22Rv1 (cell line): ENCODE measurements around the gene LAPTM5.

Source experiments
- ZFX ChIP-seq: fragments of 450-650 bp; IDR thresholded peaks from 2 replicates; pipeline ENCODE4 v1.6.1; 2017; ENCODE audit warnings: antibody characterized with exemption, borderline replicate concordance
- TF ChIP-seq, protein P1 (sequence below): fragments of 450-650 bp; IDR thresholded peaks from 2 replicates; pipeline ENCODE4 v1.5.1; 2017; ENCODE audit warnings: mild to moderate bottlenecking

DNA sequence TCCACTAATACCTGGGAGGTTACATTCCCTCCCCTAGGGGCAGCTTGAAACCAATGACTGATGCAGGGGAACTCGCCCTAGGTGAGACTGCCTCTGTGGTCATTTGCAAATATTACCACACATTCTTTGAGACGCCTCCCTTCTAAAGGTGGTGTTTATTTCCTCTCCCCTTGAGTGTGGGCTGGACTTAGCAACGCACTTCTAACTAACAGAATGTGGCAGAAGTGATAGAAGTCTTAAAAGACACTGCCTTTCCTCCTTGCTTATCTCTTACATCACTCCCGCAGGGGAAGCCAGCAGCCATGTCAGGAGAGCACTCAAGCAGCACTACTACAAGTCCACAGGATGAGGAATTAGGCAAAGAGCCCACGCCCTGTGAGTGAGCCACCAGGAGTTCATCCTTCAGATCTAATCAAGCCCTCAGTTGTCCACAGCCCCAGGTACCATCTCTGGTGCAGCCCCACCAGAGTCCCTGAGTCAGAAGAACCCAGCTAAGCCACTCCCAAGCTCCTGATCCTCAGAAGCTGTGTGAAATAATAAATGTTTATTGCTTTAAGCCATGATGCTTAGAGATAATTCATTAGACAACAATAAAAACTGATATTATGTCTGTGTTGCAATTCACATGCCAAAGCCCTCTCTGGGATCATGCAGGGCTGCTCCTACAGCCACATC is 19.4 kb downstream of the LAPTM5 start:
- TF ChIP-seq, protein P1, sequence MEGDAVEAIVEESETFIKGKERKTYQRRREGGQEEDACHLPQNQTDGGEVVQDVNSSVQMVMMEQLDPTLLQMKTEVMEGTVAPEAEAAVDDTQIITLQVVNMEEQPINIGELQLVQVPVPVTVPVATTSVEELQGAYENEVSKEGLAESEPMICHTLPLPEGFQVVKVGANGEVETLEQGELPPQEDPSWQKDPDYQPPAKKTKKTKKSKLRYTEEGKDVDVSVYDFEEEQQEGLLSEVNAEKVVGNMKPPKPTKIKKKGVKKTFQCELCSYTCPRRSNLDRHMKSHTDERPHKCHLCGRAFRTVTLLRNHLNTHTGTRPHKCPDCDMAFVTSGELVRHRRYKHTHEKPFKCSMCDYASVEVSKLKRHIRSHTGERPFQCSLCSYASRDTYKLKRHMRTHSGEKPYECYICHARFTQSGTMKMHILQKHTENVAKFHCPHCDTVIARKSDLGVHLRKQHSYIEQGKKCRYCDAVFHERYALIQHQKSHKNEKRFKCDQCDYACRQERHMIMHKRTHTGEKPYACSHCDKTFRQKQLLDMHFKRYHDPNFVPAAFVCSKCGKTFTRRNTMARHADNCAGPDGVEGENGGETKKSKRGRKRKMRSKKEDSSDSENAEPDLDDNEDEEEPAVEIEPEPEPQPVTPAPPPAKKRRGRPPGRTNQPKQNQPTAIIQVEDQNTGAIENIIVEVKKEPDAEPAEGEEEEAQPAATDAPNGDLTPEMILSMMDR, result no peak
- TF ChIP-seq ZFX, result no peak
